GM10248 (cell line): ENCODE measurements around the gene CFAP46.

ENCODE experiments used
- CTCF ChIA-PET: fragments of 300-600 bp; sonication (Branson Sonifier 250); formaldehyde crosslinking; extraction: SDS; loops from one replicate; lab custom pipeline; 2021; ENCODE audit warnings: antibody characterized with exemption; lab: Yijun Ruan, JAX
- POLR2A ChIA-PET: fragments of 350-650 bp; sonication (Branson Sonifier 250); formaldehyde crosslinking; extraction: SDS; loops from one replicate; lab custom pipeline; 2020; ENCODE audit warnings: antibody characterized with exemption; lab: Yijun Ruan, JAX
- DNase-seq: peaks from one replicate; pipeline ENCODE4 v3.0.0; 2012; ENCODE audit errors: extremely low spot score
- CTCF ChIP-seq: IDR thresholded peaks from 2 replicates; pipeline ENCODE4 v1.5.1; 2012; ENCODE audit warnings: mild to moderate bottlenecking, low read depth; ENCODE audit errors: extremely low read depth, missing control alignments, control extremely low read depth

CFAP46 gene

GRCh38 chr10:132877473-132877872 lies 64.9 kb downstream of the CFAP46 start:
- no peak for DNase-seq
- no peak for TF ChIP-seq CTCF
- POLR2A ChIA-PET, result no interaction called here
- CTCF ChIA-PET, result no interaction called here

DNA sequence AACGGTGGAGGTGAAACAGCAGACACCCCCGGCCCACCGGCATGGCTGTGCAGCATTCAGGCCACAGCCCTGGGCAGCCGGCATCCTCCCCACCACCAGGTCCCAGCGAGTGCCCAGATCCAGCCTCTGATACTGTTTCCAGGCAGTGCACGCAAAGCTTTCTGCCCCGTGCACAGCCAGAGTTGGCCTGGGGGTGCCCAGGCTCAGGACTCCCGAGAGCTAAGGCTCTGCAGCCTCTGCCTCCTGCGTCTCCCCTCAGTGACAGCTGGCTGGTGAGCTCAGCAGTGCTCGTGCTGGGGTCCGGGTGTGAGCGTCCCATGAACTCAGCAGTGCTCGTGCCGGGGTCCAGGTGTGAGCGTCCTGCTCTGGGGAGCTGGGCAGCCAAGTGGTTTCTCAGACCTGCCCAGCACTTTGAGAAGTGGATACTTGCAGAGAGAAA lies 65.4 kb downstream of the CFAP46 start:
- DNase-seq, result no peak
- POLR2A ChIA-PET, result no interaction called here

GRCh38 chr10:132876131-132876860 lies 66.1 kb downstream of the CFAP46 start:
- CTCF ChIA-PET, result no interaction called here
- TF ChIP-seq CTCF, result no peak
- DNase-seq, result no peak
- POLR2A ChIA-PET, result no interaction called here

More for the DNA sequence above, 65.4 kb downstream of the CFAP46 start:
- TF ChIP-seq CTCF, result no peak
- CTCF ChIA-PET, result no interaction called here

DNA sequence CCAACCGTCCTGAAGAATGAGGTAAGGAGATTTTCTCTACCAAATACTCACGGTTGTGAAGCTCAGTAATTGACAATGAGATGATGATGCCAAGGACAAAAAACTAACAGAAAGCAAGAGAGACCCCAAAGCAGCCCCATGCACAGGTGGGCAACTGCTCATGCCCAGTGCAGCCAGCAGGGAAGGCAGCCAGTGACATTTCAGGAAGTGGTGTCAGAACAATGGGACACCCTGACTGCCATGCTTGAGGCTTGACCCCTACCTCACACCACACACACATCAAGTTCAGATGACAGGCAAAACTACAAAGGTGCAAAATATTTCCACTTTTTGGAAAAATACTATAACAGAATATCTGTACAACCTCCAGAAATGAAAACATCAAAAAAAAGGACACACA lies 66.9 kb downstream of the CFAP46 start:
- ChIA-PET CTCF (no interaction called here), POLR2A (no interaction called here)
- TF ChIP-seq CTCF, result no peak
- DNase-seq, result no peak

GRCh38 chr10:132873395-132873794 lies 69.0 kb downstream of the CFAP46 start:
- ChIA-PET POLR2A (no interaction called here), CTCF (no interaction called here)
- DNase-seq, result no peak
- TF ChIP-seq CTCF, result no peak

- TF ChIP-seq CTCF, result no peak
- CTCF ChIA-PET, result no interaction called here
- DNase-seq, result no peak
- POLR2A ChIA-PET, result no interaction called here
These were observed 69.7 kb downstream of the CFAP46 start for GRCh38 chr10:132872658-132873057.
